B cell (primary cell): ENCODE data around the gene CCDC137. TPM values are rescaled to one million over a fixed set of nuclear protein-coding genes. Genes with fewer than 3 reads are reported as not detected.

ENCODE experiments used
- ATAC-seq: fragments of 200-7000 bp; cut with Tn5 transposase; one replicate; pipeline ENCODE4 v1.10.0; 2021; ENCODE audit warnings: low read depth, mild to moderate bottlenecking, moderate number of reproducible peaks, moderate library complexity
- CTCF ChIA-PET: fragments of 350-600 bp; sonication (Branson Sonifier 250); formaldehyde crosslinking; loops from one replicate; lab custom pipeline; 2021; ENCODE audit warnings: antibody characterized with exemption, inconsistent platforms; lab: Charles Lee
- POLR2A ChIA-PET: fragments of 350-600 bp; sonication (Branson Sonifier 250); formaldehyde crosslinking; loops from one replicate; lab custom pipeline; 2021; ENCODE audit warnings: antibody characterized with exemption; lab: Charles Lee
- DNase-seq: peaks from one replicate; pipeline ENCODE4 v3.0.0; 2013
- H2AFZ ChIP-seq: 2 replicates; pipeline ENCODE4 v1.6.1; 2012; ENCODE audit warnings: mild to moderate bottlenecking, low read depth, low read length; ENCODE audit not compliant: insufficient read depth, poor library complexity, severe bottlenecking
- H3K27ac ChIP-seq, 2 donors: 1 replicate in 1 of 2; 2 replicates in 1 of 2; pipeline ENCODE4 v1.5.1; 2012 to 2013; ENCODE audit warnings: low read length in 2 of 2, mild to moderate bottlenecking in 2 of 2, moderate library complexity in 1 of 2
- H3K27me3 ChIP-seq, 4 experiments: fragments of 200-600 bp in 1 of 4; sonication (generic) in 1 of 4; replicated peaks in 1 of 4; 1 replicate in 2 of 4; 2 replicates in 2 of 4; pipeline versions ENCODE4 v1.6.1 to v1.7.0; 2013 to 2016; ENCODE audit warnings: low read length in 3 of 4, mild to moderate bottlenecking in 2 of 4, mixed read lengths in 1 of 4, moderate library complexity in 1 of 4; ENCODE audit not compliant: insufficient read depth in 4 of 4, control insufficient read depth in 3 of 4; ENCODE audit errors: control extremely low read depth in 1 of 4
- H3K36me3 ChIP-seq, 2 experiments: replicated peaks in 1 of 2; 1 replicate in 1 of 2; 2 replicates in 1 of 2; pipeline versions ENCODE4 v1.6.1 to v1.7.1; 2013; ENCODE audit warnings: low read length in 1 of 2; ENCODE audit not compliant: insufficient read depth in 2 of 2, control insufficient read depth in 1 of 2; ENCODE audit errors: control extremely low read depth in 1 of 2, extremely low read depth in 1 of 2
- H3K4me1 ChIP-seq, 2 donors: fragments of 200-600 bp in 1 of 2; sonication (generic) in 1 of 2; 1 replicate in 1 of 2; 2 replicates in 1 of 2; pipeline versions ENCODE4 v1.5.1 to v1.6.1; 2013 to 2017; ENCODE audit warnings: low read length in 2 of 2; ENCODE audit not compliant: control insufficient read depth in 2 of 2, insufficient read depth in 2 of 2
- H3K4me2 ChIP-seq: replicated peaks from 2 replicates; pipeline ENCODE3; 2012; ENCODE audit warnings: mild to moderate bottlenecking, low read depth, low read length; ENCODE audit not compliant: poor library complexity, severe bottlenecking
- H3K4me3 ChIP-seq, 5 experiments: fragments of 200-600 bp in 1 of 5; sonication (generic) in 1 of 5; 1 replicate in 3 of 5; 2 replicates in 2 of 5; pipeline versions ENCODE4 v1.5.1 to v1.7.0; 2011 to 2016; ENCODE audit warnings: low read length in 4 of 5, mild to moderate bottlenecking in 4 of 5, low read depth in 2 of 5, control low read depth in 1 of 5, moderate library complexity in 1 of 5; ENCODE audit not compliant: insufficient read depth in 1 of 5; ENCODE audit errors: control extremely low read depth in 1 of 5, extremely low read depth in 1 of 5
- H3K79me2 ChIP-seq: fragments of 200-600 bp; sonication (generic); one replicate; pipeline ENCODE4 v1.6.0; 2016; ENCODE audit warnings: low read length; ENCODE audit not compliant: control insufficient read depth, insufficient read depth
- H3K9ac ChIP-seq: fragments of 200-600 bp; sonication (generic); 2 replicates; pipeline ENCODE4 v1.6.1; 2017; ENCODE audit warnings: mild to moderate bottlenecking, low read length, moderate library complexity
- H3K9me3 ChIP-seq, 3 donors: one replicate each; pipeline versions ENCODE4 v1.6.1 to v1.7.1; 2013; ENCODE audit warnings: low read length in 2 of 3; ENCODE audit not compliant: control insufficient read depth in 2 of 3, insufficient read depth in 1 of 3; ENCODE audit errors: control extremely low read depth in 1 of 3
- H4K20me1 ChIP-seq: 2 replicates; pipeline ENCODE4 v1.6.0; 2012; ENCODE audit warnings: mild to moderate bottlenecking, low read length; ENCODE audit not compliant: insufficient read depth, control insufficient read depth, poor library complexity, severe bottlenecking
- H3K27ac Mint-ChIP-seq: one replicate; pipeline ENCODE4 v1.8.0; 2021; ENCODE audit warnings: mixed read lengths
- H3K27me3 Mint-ChIP-seq: one replicate; pipeline ENCODE4 v1.8.0; 2021; ENCODE audit warnings: mixed read lengths
- H3K4me1 Mint-ChIP-seq: one replicate; pipeline ENCODE4 v1.8.0; 2021; ENCODE audit warnings: mixed read lengths
- H3K4me3 Mint-ChIP-seq: one replicate; pipeline ENCODE4 v1.8.0; 2021; ENCODE audit warnings: mixed read lengths
- H3K9me3 Mint-ChIP-seq: one replicate; pipeline ENCODE4 v1.8.0; 2022; ENCODE audit warnings: mixed read lengths; ENCODE audit not compliant: insufficient read depth
- EZH2 ChIP-seq: IDR thresholded peaks from 2 replicates; pipeline ENCODE4 v1.6.1; 2012; ENCODE audit warnings: borderline replicate concordance, low read depth, mild to moderate bottlenecking, moderate library complexity, low read length; ENCODE audit not compliant: insufficient read depth, poor library complexity, severe bottlenecking
- WGBS: methylation state at CpG from one replicate; pipeline ENCODE4 v1.1.5; 2013; ENCODE audit warnings: missing lambda C conversion rate; ENCODE audit not compliant: insufficient coverage; 5-methylcytosine and 5-hydroxymethylcytosine counted together
- intact Hi-C: fragments of 100-400 bp; cut with micrococcal nuclease; formaldehyde crosslinking; loops from one replicate; pipeline ENCODE4 v1.10.0; 2022
- polyA plus RNA-seq: library from polyadenylated mRNA; depleted of rRNA; stranded (reverse); fragments of >200 nt; gene quantifications from 2 replicates; pipeline ENCODE4 v1.2.3, GENCODE V29; 2012
- total RNA-seq, 2 donors: library from RNA; stranded (reverse); fragments of 120-200 nt in 1 of 2; gene quantifications; 1 replicate in 1 of 2; 2 replicates in 1 of 2; pipeline versions ENCODE4 v1.2.3 to v1.2.4, GENCODE V29; 2013 to 2022
- TF ChIP-seq, protein P1 (sequence below): fragments of 200-600 bp; IDR thresholded peaks from one replicate; pipeline ENCODE4 v1.8.0; 2022; ENCODE audit warnings: antibody characterized with exemption, mild to moderate bottlenecking

The CCDC137 gene
- total and polyA plus RNA-seq, 2 donors (not counting 1 experiment from before 2014, with no cell fraction given) = 18.8 to 36.0 TPM

DNA sequence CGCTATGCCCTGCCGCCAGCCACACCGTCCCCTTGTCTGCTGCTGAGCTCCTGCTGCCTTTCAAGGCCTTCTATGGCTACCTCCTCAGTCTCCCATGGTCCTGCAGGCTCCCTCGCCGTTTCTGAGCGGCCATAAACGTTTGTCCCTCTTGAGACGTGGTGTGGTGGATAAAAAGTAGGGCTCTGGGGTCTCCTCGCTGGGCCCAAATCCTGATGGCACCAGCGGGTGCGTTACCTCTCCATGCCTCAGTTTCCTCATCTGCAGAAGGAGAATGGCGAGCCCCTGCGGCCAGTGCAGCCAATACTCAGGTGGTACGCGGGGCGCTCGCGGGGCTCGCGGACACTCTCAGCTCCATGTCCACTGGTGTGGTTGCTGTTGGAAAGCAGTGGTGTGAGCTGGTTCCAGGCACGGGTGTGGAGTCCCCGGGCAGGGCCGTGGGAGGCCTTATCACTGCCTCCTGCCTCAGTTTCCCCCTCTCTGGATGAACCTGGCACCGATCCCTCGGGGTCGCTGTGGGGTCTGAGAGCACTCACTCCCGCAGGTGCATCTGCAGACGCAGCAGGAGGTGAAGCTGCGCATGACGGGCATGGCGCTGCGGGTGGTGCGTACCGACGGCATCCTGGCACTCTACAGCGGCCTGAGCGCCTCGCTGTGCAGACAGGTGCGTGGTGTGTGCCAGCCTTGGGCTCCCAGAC lies 48.0 kb downstream of the CCDC137 start:
- no peak overlapping the region for H3K27ac ChIP-seq
- no peak overlapping the region for H3K4me2 ChIP-seq
- Mint-ChIP-seq H3K27ac (no peak overlapping the region), H3K4me1 (peaks cover 12% of the 10 kb centered on the region), H3K9me3 (no peaks in the 10 kb centered on the region), H3K4me3 (peak overlapping the region; percentile 16), H3K27me3 (no peaks in the 10 kb centered on the region)
- intact Hi-C loops = no loop called here
- H2AFZ ChIP-seq = no peak overlapping the region
- ChIA-PET POLR2A (no interaction called here), CTCF (no interaction called here)
- TF ChIP-seq, protein P1, sequence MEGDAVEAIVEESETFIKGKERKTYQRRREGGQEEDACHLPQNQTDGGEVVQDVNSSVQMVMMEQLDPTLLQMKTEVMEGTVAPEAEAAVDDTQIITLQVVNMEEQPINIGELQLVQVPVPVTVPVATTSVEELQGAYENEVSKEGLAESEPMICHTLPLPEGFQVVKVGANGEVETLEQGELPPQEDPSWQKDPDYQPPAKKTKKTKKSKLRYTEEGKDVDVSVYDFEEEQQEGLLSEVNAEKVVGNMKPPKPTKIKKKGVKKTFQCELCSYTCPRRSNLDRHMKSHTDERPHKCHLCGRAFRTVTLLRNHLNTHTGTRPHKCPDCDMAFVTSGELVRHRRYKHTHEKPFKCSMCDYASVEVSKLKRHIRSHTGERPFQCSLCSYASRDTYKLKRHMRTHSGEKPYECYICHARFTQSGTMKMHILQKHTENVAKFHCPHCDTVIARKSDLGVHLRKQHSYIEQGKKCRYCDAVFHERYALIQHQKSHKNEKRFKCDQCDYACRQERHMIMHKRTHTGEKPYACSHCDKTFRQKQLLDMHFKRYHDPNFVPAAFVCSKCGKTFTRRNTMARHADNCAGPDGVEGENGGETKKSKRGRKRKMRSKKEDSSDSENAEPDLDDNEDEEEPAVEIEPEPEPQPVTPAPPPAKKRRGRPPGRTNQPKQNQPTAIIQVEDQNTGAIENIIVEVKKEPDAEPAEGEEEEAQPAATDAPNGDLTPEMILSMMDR = no peak
- TF ChIP-seq EZH2 = no peak
- WGBS = 98% methylated on average over 38 of the region's 39 CpGs
- H3K36me3 ChIP-seq = no peaks in the 10 kb centered on the region
- peaks cover 0 to 3% (median 0%) of the 10 kb centered on the region in 4 experiments for H3K27me3 ChIP-seq
- H3K4me3 ChIP-seq = no peak overlapping the region
- H3K9ac ChIP-seq = no peak overlapping the region
- DNase-seq = no peak
- no peak for ATAC-seq
- H3K79me2 ChIP-seq = no peaks in the 10 kb centered on the region
- H3K9me3 ChIP-seq = no peaks in the 10 kb centered on the region
- no peaks in the 10 kb centered on the region for H4K20me1 ChIP-seq
- peaks cover 15 to 25% of the 10 kb centered on the region in 2 donors for H3K4me1 ChIP-seq

- H3K27me3 ChIP-seq = peaks cover 0 to 3% (median 0%) of the 10 kb centered on the region in 4 experiments
- H3K27me3 Mint-ChIP-seq = no peaks in the 10 kb centered on the region
- no peak overlapping the region for H3K27ac ChIP-seq
- 96% methylated on average over 20 of the region's 32 CpGs for WGBS
- H3K9me3 Mint-ChIP-seq = no peaks in the 10 kb centered on the region
- no peaks in the 10 kb centered on the region for H3K36me3 ChIP-seq
- H3K4me1 ChIP-seq = peaks cover 15 to 23% of the 10 kb centered on the region in 2 donors
- intact Hi-C loops = no loop called here
- DNase-seq (no peak), ATAC-seq (no peak)
- H2AFZ ChIP-seq = no peak overlapping the region
- no peak overlapping the region for H3K4me3 Mint-ChIP-seq
- no peaks in the 10 kb centered on the region for H3K79me2 ChIP-seq
- no peak overlapping the region for H3K4me2 ChIP-seq
- no peaks in the 10 kb centered on the region for H3K9me3 ChIP-seq
- ChIA-PET CTCF (no interaction called here), POLR2A (no interaction called here)
- H3K4me3 ChIP-seq = no peak overlapping the region
- no peak overlapping the region for H3K9ac ChIP-seq
- no peaks in the 10 kb centered on the region for H4K20me1 ChIP-seq
- TF ChIP-seq, protein P1 = no peak
- TF ChIP-seq EZH2 = no peak
- no peak overlapping the region for H3K27ac Mint-ChIP-seq
- peaks cover 12% of the 10 kb centered on the region for H3K4me1 Mint-ChIP-seq
Measured at GRCh38 chr17:81715107-81715871, 48.8 kb downstream of the CCDC137 start.
